Thoracic aorta (tissue), 2 donors: ENCODE results near the gene CRACDL. TPM values are rescaled to one million over a fixed set of nuclear protein-coding genes. Genes with fewer than 3 reads are reported as not detected.

Experiments used
- ATAC-seq: fragments of 150-250 bp; one replicate; pipeline ENCODE4 v1.8.0; 2017; ENCODE audit warnings: low read depth; ENCODE audit not compliant: insufficient number of reproducible peaks, low FRiP score
- DNase-seq: peaks from one replicate; pipeline ENCODE4 v3.0.0-alpha.2; 2020; ENCODE audit warnings: low spot score
- H3K27ac ChIP-seq, 2 donors: fragments of 200-600 bp; sonication (generic); 1 replicate in 1 of 2; 2 replicates in 1 of 2; pipeline ENCODE4 v1.5.1; 2016; ENCODE audit warnings: mild to moderate bottlenecking in 2 of 2, moderate library complexity in 2 of 2
- H3K27me3 ChIP-seq: fragments of 200-600 bp; sonication (generic); replicated peaks from 2 replicates; pipeline ENCODE4 v1.6.0; 2016; ENCODE audit warnings: mild to moderate bottlenecking; ENCODE audit not compliant: insufficient read depth
- H3K36me3 ChIP-seq: fragments of 200-600 bp; sonication (generic); one replicate; pipeline ENCODE4 v1.5.1; 2016
- H3K4me1 ChIP-seq, 2 donors: fragments of 200-600 bp; sonication (generic); 1 replicate in 1 of 2; 2 replicates in 1 of 2; pipeline versions ENCODE4 v1.5.1 to v1.6.0; 2016; ENCODE audit warnings: low read depth in 2 of 2, mild to moderate bottlenecking in 1 of 2; ENCODE audit not compliant: control insufficient read depth in 1 of 2
- H3K4me3 ChIP-seq: fragments of 200-600 bp; sonication (generic); 2 replicates; pipeline ENCODE4 v1.5.1; 2016; ENCODE audit warnings: mild to moderate bottlenecking
- H3K9me3 ChIP-seq: fragments of 200-600 bp; sonication (generic); 2 replicates; pipeline ENCODE4 v1.5.1; 2016
- CTCF ChIP-seq: fragments of 200-600 bp; sonication (generic); IDR thresholded peaks from one replicate; pipeline ENCODE4 v1.5.1; 2019; ENCODE audit warnings: antibody characterized with exemption
- total RNA-seq, 2 donors: library from RNA; depleted of rRNA; stranded (reverse); fragments of >200 nt; gene quantifications; one replicate each; pipeline versions ENCODE4 v1.1.0 to v1.2.3, GENCODE V29; 2016

The CRACDL gene
- total RNA-seq, 2 donors from 2014 or later, result 1.9 to 5.9 TPM

GRCh38 chr2:98811766-98812165 lies 124.3 kb downstream of the CRACDL start:
- H3K4me1 ChIP-seq, result peaks cover 8 to 23% of the 10 kb centered on the region in 2 donors
- ATAC-seq, result no peak
- DNase-seq, result no peak
- H3K9me3 ChIP-seq, result no peaks in the 10 kb centered on the region
- no peaks in the 10 kb centered on the region for H3K36me3 ChIP-seq
- no peak overlapping the region for H3K27ac ChIP-seq
- TF ChIP-seq CTCF, result no peak
- no peaks in the 10 kb centered on the region for H3K27me3 ChIP-seq
- no peak overlapping the region for H3K4me3 ChIP-seq

GRCh38 chr2:98810588-98810928 lies 125.5 kb downstream of the CRACDL start:
- no peak for ATAC-seq
- no peaks in the 10 kb centered on the region for H3K36me3 ChIP-seq

GRCh38 chr2:98809878-98810587 lies 126.0 kb downstream of the CRACDL start:
- TF ChIP-seq CTCF, result no peak
- no peak for DNase-seq

More at GRCh38 chr2:98810588-98810928, 125.5 kb downstream of the CRACDL start:
- Histone ChIP-seq H3K4me3 (no peak overlapping the region), H3K27me3 (no peaks in the 10 kb centered on the region), H3K4me1 (peaks cover 20 to 35% of the 10 kb centered on the region in 2 donors), H3K27ac (no peak overlapping the region), H3K9me3 (no peaks in the 10 kb centered on the region)
- DNase-seq, result no peak
- no peak for TF ChIP-seq CTCF

GRCh38 chr2:98809116-98809515 lies 126.9 kb downstream of the CRACDL start:
- H3K27me3 ChIP-seq, result no peaks in the 10 kb centered on the region
- no peaks in the 10 kb centered on the region for H3K9me3 ChIP-seq
- H3K4me3 ChIP-seq, result no peak overlapping the region
- peaks cover 24 to 42% of the 10 kb centered on the region in 2 donors for H3K4me1 ChIP-seq
- no peak overlapping the region for H3K27ac ChIP-seq
- ATAC-seq (no peak), DNase-seq (no peak)
- no peak for TF ChIP-seq CTCF
- H3K36me3 ChIP-seq, result no peaks in the 10 kb centered on the region

More at GRCh38 chr2:98809878-98810587, 126.0 kb downstream of the CRACDL start:
- Histone ChIP-seq H3K4me3 (no peak overlapping the region), H3K9me3 (no peaks in the 10 kb centered on the region), H3K4me1 (peaks cover 24 to 41% of the 10 kb centered on the region in 2 donors), H3K36me3 (no peaks in the 10 kb centered on the region), H3K27me3 (no peaks in the 10 kb centered on the region), H3K27ac (no peak overlapping the region)
- peak; percentile 9 for ATAC-seq

- Histone ChIP-seq H3K36me3 (no peaks in the 10 kb centered on the region), H3K4me3 (no peak overlapping the region), H3K27ac (no peak overlapping the region), H3K4me1 (peaks cover 24 to 42% of the 10 kb centered on the region in 2 donors), H3K27me3 (no peaks in the 10 kb centered on the region), H3K9me3 (no peaks in the 10 kb centered on the region)
- DNase-seq (no peak), ATAC-seq (no peak)
- TF ChIP-seq CTCF, result no peak
Observed at GRCh38 chr2:98808546-98808945, 127.5 kb downstream of the CRACDL start.
